HUES6 (cell line): Measurements from ENCODE around the gene AHRR.
A peak's percentile ranks its signal among the peaks of the same experiment; 100 is the strongest.
"Not testable (repeated sequence)": the region's sequence is repeated elsewhere in the genome, so short reads cannot be mapped to it uniquely, and the experiment has no call there.

Experiments used
- H3K27ac ChIP-seq: 2 replicates; pipeline ENCODE4 v1.7.0; 2013; ENCODE audit warnings: low read depth, mild to moderate bottlenecking, low read length, inconsistent platforms
- H3K27me3 ChIP-seq: 2 replicates; pipeline ENCODE4 v1.6.1; 2013; ENCODE audit warnings: low read length; ENCODE audit not compliant: control insufficient read depth, insufficient read depth
- H3K36me3 ChIP-seq: 2 replicates; pipeline ENCODE4 v1.6.1; 2013; ENCODE audit warnings: low read length; ENCODE audit not compliant: control insufficient read depth, insufficient read depth
- H3K4me1 ChIP-seq: 2 replicates; pipeline ENCODE4 v1.6.1; 2013; ENCODE audit warnings: low read length; ENCODE audit not compliant: control insufficient read depth, insufficient read depth
- H3K4me3 ChIP-seq: 2 replicates; pipeline ENCODE4 v1.5.1; 2013; ENCODE audit warnings: low read depth, low read length
- H3K9ac ChIP-seq: one replicate; pipeline ENCODE4 v1.6.1; 2013; ENCODE audit warnings: mild to moderate bottlenecking, low read length
- H3K9me3 ChIP-seq: 2 replicates; pipeline ENCODE4 v1.6.1; 2013; ENCODE audit warnings: low read depth, low read length; ENCODE audit not compliant: control insufficient read depth, insufficient read depth

Gene AHRR

GRCh38 chr5:402615-403359 is 81.3 kb downstream of the AHRR start:
- no peaks in the 10 kb centered on the region for H3K9me3 ChIP-seq
- no peak overlapping the region for H3K27ac ChIP-seq
- H3K27me3 ChIP-seq, result peaks cover 18% of the 10 kb centered on the region; the same call in 1 of the 2 replicates
- H3K36me3 ChIP-seq, result no peaks in the 10 kb centered on the region
- peaks cover 10% of the 10 kb centered on the region for H3K4me1 ChIP-seq
- no peak overlapping the region for H3K9ac ChIP-seq
- no peak overlapping the region for H3K4me3 ChIP-seq

- Histone ChIP-seq H3K4me3 (no peak overlapping the region), H3K9ac (no peak overlapping the region)
Observed at GRCh38 chr5:403995-404394, 82.5 kb downstream of the AHRR start.

GRCh38 chr5:404666-405241 is 83.2 kb downstream of the AHRR start:
- no peak overlapping the region for H3K4me3 ChIP-seq
- no peaks in the 10 kb centered on the region for H3K9me3 ChIP-seq
- no peak overlapping the region for H3K27ac ChIP-seq
- peaks cover 7% of the 10 kb centered on the region for H3K4me1 ChIP-seq
- H3K27me3 ChIP-seq, result peaks cover 18% of the 10 kb centered on the region; the same call in 1 of the 2 replicates
- no peaks in the 10 kb centered on the region for H3K36me3 ChIP-seq
- no peak overlapping the region for H3K9ac ChIP-seq

More at GRCh38 chr5:403995-404394, 82.5 kb downstream of the AHRR start:
- Histone ChIP-seq H3K27ac (no peak overlapping the region), H3K27me3 (peaks cover 18% of the 10 kb centered on the region; the same call in 1 of the 2 replicates), H3K4me1 (peaks cover 10% of the 10 kb centered on the region), H3K9me3 (no peaks in the 10 kb centered on the region), H3K36me3 (no peaks in the 10 kb centered on the region)

GRCh38 chr5:405421-405820 is 83.9 kb downstream of the AHRR start:
- Histone ChIP-seq H3K9me3 (no peaks in the 10 kb centered on the region), H3K9ac (no peak overlapping the region), H3K4me3 (no peak overlapping the region), H3K27ac (no peak overlapping the region), H3K27me3 (peaks cover 18% of the 10 kb centered on the region; the same call in 1 of the 2 replicates), H3K36me3 (no peaks in the 10 kb centered on the region), H3K4me1 (peaks cover under 1% of the 10 kb centered on the region; the same call in 1 of the 2 replicates)

- Histone ChIP-seq H3K36me3 (no peaks in the 10 kb centered on the region), H3K4me3 (no peak overlapping the region), H3K9ac (no peak overlapping the region), H3K9me3 (no peaks in the 10 kb centered on the region), H3K4me1 (no peaks in the 10 kb centered on the region), H3K27me3 (peaks cover 18% of the 10 kb centered on the region; the same call in 1 of the 2 replicates), H3K27ac (no peak overlapping the region)
Observed at GRCh38 chr5:406041-406440, 84.5 kb downstream of the AHRR start.

GRCh38 chr5:407051-407450 is 85.5 kb downstream of the AHRR start:
- H3K4me1 ChIP-seq, result no peaks in the 10 kb centered on the region
- no peaks in the 10 kb centered on the region for H3K36me3 ChIP-seq
- no peak overlapping the region for H3K9ac ChIP-seq
- H3K27me3 ChIP-seq, result peaks cover 12% of the 10 kb centered on the region; the same call in 1 of the 2 replicates
- no peaks in the 10 kb centered on the region for H3K9me3 ChIP-seq
- no peak overlapping the region for H3K4me3 ChIP-seq
- H3K27ac ChIP-seq, result no peak overlapping the region

- H3K36me3 ChIP-seq, result no peaks in the 10 kb centered on the region
- no peak overlapping the region for H3K4me3 ChIP-seq
- H3K9me3 ChIP-seq, result no peaks in the 10 kb centered on the region
- H3K9ac ChIP-seq, result no peak overlapping the region
- peaks cover 12% of the 10 kb centered on the region; the same call in 1 of the 2 replicates for H3K27me3 ChIP-seq
- no peaks in the 10 kb centered on the region for H3K4me1 ChIP-seq
- H3K27ac ChIP-seq, result no peak overlapping the region
Observed at GRCh38 chr5:407801-408268, 86.3 kb downstream of the AHRR start.

GRCh38 chr5:410911-411517 is 89.5 kb downstream of the AHRR start:
- H3K36me3 ChIP-seq, result no peaks in the 10 kb centered on the region
- H3K9me3 ChIP-seq, result no peaks in the 10 kb centered on the region
- no peak overlapping the region for H3K4me3 ChIP-seq
- no peak overlapping the region for H3K9ac ChIP-seq
- H3K4me1 ChIP-seq, result peaks cover 5% of the 10 kb centered on the region
- no peak overlapping the region for H3K27ac ChIP-seq
- no peaks in the 10 kb centered on the region for H3K27me3 ChIP-seq

- Histone ChIP-seq H3K4me3 (no peak overlapping the region), H3K27me3 (no peaks in the 10 kb centered on the region), H3K9ac (no peak overlapping the region), H3K27ac (no peak overlapping the region), H3K4me1 (peaks cover 6% of the 10 kb centered on the region), H3K9me3 (no peaks in the 10 kb centered on the region), H3K36me3 (no peaks in the 10 kb centered on the region)
Observed at GRCh38 chr5:411728-412127, 90.2 kb downstream of the AHRR start.

- Histone ChIP-seq H3K9ac (peak overlapping the region; percentile 64), H3K27ac (peak overlapping the region; percentile 80; the same call in 1 of the 2 replicates)
- not testable (repeated sequence) for H3K27me3 ChIP-seq, H3K4me3 ChIP-seq, H3K9me3 ChIP-seq, H3K36me3 ChIP-seq, H3K4me1 ChIP-seq
Observed at GRCh38 chr5:414991-415927, 93.7 kb downstream of the AHRR start.
